ENCODE measurements around the gene NTRK3.

The NTRK3 gene

DNA sequence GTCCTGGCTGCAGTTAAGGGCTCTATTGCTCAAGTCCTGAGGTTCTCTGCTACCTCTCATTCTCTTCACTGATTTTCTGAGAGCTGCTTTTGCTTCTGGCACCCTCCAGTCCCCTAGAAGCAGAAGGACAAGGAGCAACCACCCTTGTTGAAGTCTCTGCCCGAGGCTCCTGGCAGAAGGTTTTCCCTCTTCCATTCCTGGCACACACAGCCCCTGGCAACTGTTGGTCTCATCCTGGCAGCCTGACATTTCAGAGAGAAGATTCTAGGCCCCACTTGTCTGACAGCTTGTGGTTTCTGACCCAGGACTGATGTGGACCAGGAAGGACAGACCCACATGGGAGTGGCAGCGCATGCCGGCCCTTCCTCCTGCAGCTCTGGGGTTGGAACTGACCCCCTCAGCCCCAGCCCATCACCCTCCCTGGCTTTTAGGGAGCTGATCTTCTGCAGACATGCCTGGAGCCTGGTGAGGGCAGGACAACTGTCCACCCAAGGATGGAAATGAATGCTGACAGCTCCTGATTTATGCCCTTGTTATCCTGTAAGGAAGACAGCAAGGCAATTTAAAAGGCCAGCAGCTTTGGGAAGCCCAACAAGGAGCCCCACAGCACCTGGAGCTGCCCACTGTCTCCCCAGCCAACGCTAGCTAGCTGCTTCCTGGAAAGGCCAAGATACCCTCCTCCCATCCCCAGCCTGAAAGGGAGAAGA lies 13.0 kb upstream of the NTRK3 start:
- no peaks in the 10 kb centered on the region for H3K9me3 Mint-ChIP-seq
- H3K27ac Mint-ChIP-seq, result no peak overlapping the region
- no peaks in the 10 kb centered on the region for H3K4me1 Mint-ChIP-seq
- H3K27me3 Mint-ChIP-seq, result peaks cover 13% of the 10 kb centered on the region
- H3K36me3 Mint-ChIP-seq, result no peaks in the 10 kb centered on the region
- no peak overlapping the region for H3K4me3 Mint-ChIP-seq

DNA sequence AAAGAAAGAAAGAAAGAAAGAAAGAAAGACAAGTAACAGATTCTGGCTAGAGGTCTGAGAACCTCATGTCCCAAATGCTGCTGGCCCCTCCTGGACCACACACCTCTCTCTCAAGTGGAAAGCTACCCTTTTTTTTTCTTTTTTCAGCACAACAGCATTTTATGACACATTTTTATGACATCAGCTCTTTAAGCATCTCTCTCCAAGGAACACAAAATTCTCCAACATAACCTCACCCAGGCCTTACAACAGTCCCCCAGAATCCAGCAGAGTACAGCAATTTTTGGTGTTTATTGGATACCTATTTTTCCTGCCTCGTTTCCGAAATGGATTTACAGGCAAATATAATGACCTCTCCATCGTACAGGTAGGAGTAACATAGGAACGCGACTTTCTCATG lies 11.2 kb upstream of the NTRK3 start:
- Mint-ChIP-seq H3K4me3 (no peak overlapping the region), H3K27me3 (peaks cover 17% of the 10 kb centered on the region), H3K9me3 (no peaks in the 10 kb centered on the region), H3K27ac (no peak overlapping the region), H3K36me3 (no peaks in the 10 kb centered on the region), H3K4me1 (no peaks in the 10 kb centered on the region)

DNA sequence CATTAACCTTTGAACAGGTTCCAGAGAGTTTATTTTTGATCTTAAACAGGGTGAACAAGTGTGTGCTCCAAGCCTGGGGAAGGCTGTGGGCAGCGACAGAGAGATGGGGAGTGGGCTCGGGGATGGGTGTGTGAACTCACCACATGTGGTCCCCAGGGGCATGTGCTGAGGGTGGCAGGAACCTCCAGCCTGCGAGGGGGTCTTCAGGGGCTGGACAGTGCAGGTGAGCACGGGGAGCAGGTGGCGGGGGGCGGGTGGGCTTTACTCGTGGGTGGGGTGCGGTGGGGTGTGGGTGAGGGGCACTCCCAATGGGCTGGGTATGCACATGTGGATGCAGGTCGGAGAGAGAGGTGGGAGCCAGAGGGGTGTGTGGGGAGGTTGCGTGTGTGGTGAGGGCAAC lies 9.6 kb upstream of the NTRK3 start:
- H3K27me3 Mint-ChIP-seq, result peaks cover 18% of the 10 kb centered on the region
- H3K4me3 Mint-ChIP-seq, result no peak overlapping the region
- H3K9me3 Mint-ChIP-seq, result no peaks in the 10 kb centered on the region
- no peaks in the 10 kb centered on the region for H3K36me3 Mint-ChIP-seq
- H3K4me1 Mint-ChIP-seq, result no peaks in the 10 kb centered on the region
- no peak overlapping the region for H3K27ac Mint-ChIP-seq

DNA sequence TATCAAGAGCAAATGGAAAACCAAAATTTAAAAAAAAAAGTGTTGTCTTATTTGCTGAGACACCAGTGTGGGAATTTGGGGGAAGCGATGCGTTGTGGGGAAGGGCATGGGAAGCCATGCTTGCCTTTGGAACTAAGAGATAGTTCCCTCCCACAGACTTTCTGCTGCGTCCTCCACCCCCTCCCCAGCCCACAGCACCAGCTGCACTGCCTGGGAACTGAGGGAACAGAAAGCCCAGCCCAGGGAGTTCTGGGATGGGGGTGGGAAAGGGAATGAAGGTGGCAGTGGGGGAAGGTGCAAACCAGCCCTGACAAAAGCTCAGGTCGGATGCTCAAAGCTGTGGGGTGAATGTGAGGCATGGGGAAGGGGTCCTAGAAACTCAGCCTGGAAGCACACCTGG lies 8.1 kb upstream of the NTRK3 start:
- H3K9me3 Mint-ChIP-seq, result no peaks in the 10 kb centered on the region
- H3K27ac Mint-ChIP-seq, result no peak overlapping the region
- peaks cover 20% of the 10 kb centered on the region for H3K27me3 Mint-ChIP-seq
- no peaks in the 10 kb centered on the region for H3K4me1 Mint-ChIP-seq
- no peaks in the 10 kb centered on the region for H3K36me3 Mint-ChIP-seq
- no peak overlapping the region for H3K4me3 Mint-ChIP-seq

DNA sequence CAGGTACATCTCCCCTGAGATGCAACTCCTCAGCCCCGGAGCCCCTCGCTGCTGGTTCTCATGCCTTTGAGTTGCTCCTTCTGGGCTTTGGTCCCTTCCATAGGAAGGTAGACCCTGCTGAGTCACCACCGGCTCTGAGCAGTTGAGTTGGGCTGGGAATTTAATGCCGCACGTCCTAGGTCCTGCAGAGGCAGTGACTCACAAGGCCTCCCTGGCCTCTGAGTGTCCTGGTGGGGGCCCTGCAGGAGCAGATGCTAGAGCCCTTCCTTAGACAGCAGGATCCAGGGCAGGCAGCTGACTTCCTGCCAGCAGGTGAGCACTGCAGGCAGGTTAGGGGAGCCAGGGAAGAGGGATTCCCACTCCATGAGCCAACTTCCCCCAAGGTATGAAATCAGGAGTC lies 5.5 kb upstream of the NTRK3 start:
- no peak overlapping the region for H3K27ac Mint-ChIP-seq
- no peaks in the 10 kb centered on the region for H3K9me3 Mint-ChIP-seq
- peaks cover 31% of the 10 kb centered on the region for H3K27me3 Mint-ChIP-seq
- H3K36me3 Mint-ChIP-seq, result no peaks in the 10 kb centered on the region
- H3K4me3 Mint-ChIP-seq, result no peak overlapping the region
- peaks cover 8% of the 10 kb centered on the region for H3K4me1 Mint-ChIP-seq

DNA sequence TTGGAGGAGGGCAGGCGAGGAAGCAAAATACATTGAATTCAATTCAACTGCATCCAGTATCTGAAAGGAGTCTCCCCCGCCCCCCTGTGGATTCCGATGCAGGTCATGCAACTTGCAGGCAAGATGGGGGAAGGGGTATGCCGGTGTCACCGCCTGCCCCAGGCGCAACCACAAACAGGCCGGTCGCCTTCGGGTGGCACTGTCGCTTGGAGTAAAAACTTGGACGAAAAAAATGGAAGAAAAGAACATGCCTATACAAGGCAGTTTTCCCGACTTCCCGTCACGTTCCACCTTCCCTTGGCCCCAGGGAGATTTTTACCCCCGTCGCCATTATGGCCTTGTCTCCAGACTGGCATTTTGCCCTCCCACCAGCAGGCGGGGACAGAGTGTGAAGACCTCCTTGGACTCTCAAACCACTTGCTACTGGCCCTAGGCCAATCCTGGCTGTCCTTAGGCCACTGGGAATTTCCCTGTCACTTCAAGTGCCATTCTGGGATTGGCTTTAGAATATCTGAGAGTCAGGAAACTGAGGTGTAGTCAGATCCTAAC lies 1.6 kb upstream of the NTRK3 start:
- Mint-ChIP-seq H3K27me3 (peaks cover 45% of the 10 kb centered on the region), H3K9me3 (no peaks in the 10 kb centered on the region), H3K36me3 (no peaks in the 10 kb centered on the region), H3K4me3 (peak overlapping the region; percentile 83), H3K27ac (no peak overlapping the region), H3K4me1 (peaks cover 22% of the 10 kb centered on the region)

DNA sequence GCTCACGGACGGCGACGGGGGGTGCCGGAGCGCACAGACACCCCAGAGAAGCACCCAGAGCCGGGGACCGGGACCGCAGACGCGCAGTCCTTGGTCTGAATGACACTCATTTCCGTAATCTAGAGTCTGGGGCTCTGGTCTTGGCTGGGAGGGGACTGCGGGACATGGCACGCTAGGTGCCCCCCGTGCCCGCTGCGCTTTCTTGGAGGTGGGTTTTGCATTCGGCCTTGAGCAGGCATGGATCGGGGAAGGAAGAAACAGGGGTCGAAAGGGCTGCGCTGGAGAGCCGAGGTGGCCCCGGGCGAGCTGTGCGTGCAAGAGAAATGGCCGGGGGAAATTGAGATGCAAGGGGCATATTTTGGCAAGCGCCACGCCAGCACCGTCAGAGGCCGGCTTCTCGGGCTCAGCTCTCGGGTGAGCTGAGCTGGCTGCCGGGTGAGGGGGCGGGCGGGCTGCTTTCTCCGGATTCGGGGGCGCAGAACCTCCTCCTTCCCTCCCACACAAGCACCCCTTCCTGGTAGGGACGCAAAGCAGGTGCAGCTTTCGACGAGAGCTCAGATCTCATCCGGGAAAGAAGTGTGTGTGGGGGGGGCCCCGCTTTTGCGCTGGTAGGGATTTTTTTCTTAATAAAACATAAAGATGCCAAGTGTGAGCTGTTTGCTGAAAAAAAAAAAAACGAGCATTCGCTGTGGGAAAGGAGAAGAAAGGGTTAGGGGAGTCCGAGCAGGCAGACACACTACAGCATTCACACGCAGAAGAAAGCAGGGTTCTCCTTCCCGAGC lies 963 bp upstream of the NTRK3 start:
- no peak overlapping the region for H3K27ac Mint-ChIP-seq
- H3K36me3 Mint-ChIP-seq, result no peaks in the 10 kb centered on the region
- H3K4me1 Mint-ChIP-seq, result peaks cover 22% of the 10 kb centered on the region
- H3K9me3 Mint-ChIP-seq, result no peaks in the 10 kb centered on the region
- H3K27me3 Mint-ChIP-seq, result peaks cover 44% of the 10 kb centered on the region
- peak overlapping the region; percentile 83 for H3K4me3 Mint-ChIP-seq

DNA sequence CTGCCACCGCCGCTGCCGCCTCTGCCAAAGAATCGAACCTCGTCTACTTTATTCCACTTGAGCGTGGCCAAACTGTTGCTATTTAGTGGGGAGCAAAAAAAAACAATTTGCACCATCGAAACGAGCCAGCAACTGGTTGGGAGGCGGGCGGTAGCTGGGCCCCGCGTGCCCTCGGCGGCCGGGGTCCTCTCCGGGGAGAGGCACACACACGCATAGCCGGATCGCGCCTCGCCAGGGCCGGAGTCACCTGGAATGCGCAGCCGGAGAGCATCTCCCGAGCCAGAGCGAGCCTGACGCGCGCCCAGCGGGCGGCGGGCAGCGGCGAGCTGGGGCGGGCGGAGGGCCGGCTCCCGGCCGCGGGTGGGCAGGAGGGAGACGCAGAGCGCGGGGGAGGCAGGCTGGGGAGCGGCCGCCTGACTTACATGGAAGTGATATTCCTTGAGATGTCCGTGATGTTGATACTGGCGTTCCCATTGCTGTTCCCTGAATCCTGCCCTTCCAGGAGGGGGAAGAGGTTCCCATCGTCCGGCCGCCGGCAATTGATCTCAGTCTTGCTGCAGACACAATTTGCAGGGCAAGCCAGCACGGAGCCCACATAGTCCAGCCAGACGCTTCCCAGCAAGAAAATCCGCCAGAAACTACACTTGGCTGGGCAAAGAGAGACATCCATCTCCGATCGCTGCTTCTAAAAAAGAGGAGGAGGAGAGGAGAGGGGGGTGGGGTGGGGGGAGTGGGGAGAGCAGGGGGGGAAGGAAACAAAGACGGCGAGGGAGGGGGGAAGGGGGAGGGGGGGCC lies 858 bp downstream of the NTRK3 start:
- H3K4me1 Mint-ChIP-seq, result peaks cover 22% of the 10 kb centered on the region
- no peaks in the 10 kb centered on the region for H3K9me3 Mint-ChIP-seq
- H3K4me3 Mint-ChIP-seq, result peak overlapping the region; percentile 67
- H3K27ac Mint-ChIP-seq, result no peak overlapping the region
- peaks cover 43% of the 10 kb centered on the region for H3K27me3 Mint-ChIP-seq
- H3K36me3 Mint-ChIP-seq, result no peaks in the 10 kb centered on the region

DNA sequence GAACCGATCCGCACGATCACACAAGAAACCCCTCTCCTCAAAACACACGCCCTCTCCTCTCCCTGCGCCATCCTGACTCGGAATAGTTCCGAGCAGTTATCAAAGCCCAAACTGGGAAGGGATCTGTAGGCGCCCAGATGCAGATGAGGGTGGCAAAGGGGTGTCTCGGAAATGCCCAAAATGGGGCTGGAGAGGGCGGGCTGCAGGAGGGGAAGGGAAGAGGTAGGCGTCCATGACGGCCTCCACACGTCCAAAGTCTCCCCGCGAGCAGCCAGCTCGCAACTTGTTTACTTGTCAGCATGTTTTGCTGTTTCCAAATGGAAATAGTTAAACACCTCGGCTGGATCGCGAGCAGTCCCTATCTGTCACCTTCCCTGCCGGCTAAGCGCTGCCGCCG lies 1.5 kb downstream of the NTRK3 start:
- Mint-ChIP-seq H3K27me3 (peaks cover 41% of the 10 kb centered on the region), H3K4me1 (peaks cover 22% of the 10 kb centered on the region), H3K9me3 (no peaks in the 10 kb centered on the region), H3K27ac (no peak overlapping the region), H3K4me3 (peak overlapping the region; percentile 67), H3K36me3 (no peaks in the 10 kb centered on the region)

DNA sequence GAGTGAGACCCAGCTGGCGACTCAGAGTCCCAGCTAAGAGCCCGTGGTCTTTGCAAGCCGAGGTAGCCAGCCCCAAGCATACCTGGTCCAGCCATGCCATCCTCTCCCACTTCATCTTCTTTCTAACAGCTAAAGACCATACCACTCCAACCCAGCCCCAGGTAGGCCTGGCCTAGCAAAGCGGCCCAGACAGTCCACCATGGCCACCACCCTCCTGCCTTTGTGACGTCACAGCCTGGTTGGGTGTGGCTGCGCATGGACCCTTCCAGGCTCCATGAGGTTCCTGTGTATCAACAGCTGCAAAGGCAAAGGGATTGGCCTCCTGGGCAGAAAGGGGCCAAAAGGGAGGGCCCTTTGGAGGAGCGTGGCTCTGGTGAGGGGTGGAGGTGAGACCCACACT lies 4.1 kb downstream of the NTRK3 start:
- H3K4me1 Mint-ChIP-seq, result peaks cover 17% of the 10 kb centered on the region
- H3K27ac Mint-ChIP-seq, result no peak overlapping the region
- no peaks in the 10 kb centered on the region for H3K36me3 Mint-ChIP-seq
- H3K27me3 Mint-ChIP-seq, result peaks cover 27% of the 10 kb centered on the region
- H3K9me3 Mint-ChIP-seq, result no peaks in the 10 kb centered on the region
- no peak overlapping the region for H3K4me3 Mint-ChIP-seq

DNA sequence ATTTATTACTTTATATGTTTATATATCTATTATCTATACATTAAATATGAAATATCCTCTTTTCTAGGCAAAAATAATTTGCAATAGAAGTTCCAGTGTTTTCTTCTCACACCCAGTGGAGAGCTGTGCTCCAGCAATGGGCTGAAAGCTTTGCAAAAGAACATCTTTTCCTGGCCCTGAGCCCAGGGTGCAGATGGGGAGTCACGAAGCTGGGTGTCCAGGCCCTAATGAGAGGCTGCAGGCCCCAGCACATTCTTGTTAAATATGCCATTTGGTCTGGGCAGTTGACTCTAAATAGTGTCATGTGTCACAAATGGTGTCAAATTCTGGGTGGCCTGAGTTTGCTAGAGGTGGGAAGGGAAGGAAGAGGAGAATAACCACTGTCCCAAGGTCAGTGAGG lies 5.7 kb downstream of the NTRK3 start:
- H3K27ac Mint-ChIP-seq, result no peak overlapping the region

DNA sequence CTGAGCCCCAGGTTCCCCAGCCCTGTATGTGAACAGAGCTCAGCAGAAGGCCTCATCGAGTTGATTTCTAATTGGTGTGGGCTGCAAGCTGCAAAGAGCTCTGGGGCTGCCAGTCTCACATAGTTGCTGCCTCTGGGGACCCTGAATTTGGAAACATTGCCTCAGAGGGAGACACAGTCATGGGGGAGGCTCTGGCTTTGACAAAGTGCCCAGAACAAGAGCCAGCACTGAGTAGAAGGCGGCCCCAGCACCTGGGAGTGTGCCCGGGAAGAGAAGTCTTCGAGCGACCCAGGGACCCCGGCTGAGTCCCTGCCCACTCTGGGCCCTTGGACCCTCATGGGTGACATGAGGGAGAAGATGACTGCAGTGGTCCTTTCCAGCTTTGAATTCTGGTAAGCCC lies 7.3 kb downstream of the NTRK3 start:
- H3K4me1 Mint-ChIP-seq, result peaks cover 10% of the 10 kb centered on the region
- H3K27ac Mint-ChIP-seq, result no peak overlapping the region
- H3K9me3 Mint-ChIP-seq, result no peaks in the 10 kb centered on the region
- H3K27me3 Mint-ChIP-seq, result peaks cover 19% of the 10 kb centered on the region
- H3K4me3 Mint-ChIP-seq, result no peak overlapping the region
- H3K36me3 Mint-ChIP-seq, result no peaks in the 10 kb centered on the region

More for the DNA sequence above, 5.7 kb downstream of the NTRK3 start:
- no peaks in the 10 kb centered on the region for H3K36me3 Mint-ChIP-seq
- H3K4me1 Mint-ChIP-seq, result peaks cover 19% of the 10 kb centered on the region
- H3K27me3 Mint-ChIP-seq, result peaks cover 22% of the 10 kb centered on the region
- no peak overlapping the region for H3K4me3 Mint-ChIP-seq
- no peaks in the 10 kb centered on the region for H3K9me3 Mint-ChIP-seq

DNA sequence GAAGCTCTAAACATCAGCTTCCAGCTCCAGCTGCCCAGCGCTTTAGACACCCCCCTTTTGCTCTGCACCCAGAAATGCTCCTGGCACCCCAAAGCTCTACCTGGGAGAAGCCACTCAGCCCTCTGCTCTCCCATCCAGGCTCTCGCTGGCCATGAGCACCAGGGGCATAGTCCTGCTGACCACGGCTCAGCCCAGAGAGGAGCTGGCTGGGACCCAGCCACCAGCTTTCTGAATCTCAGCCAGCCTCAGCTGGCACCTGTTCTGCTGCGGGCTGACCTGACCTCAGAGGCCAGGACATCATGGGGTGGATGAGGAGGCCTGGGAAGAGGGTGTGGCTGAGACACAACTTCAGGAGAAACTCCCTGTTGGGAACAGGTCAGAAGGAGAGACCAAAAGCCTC lies 8.6 kb downstream of the NTRK3 start:
- Mint-ChIP-seq H3K9me3 (no peaks in the 10 kb centered on the region), H3K4me1 (peaks cover 10% of the 10 kb centered on the region)

DNA sequence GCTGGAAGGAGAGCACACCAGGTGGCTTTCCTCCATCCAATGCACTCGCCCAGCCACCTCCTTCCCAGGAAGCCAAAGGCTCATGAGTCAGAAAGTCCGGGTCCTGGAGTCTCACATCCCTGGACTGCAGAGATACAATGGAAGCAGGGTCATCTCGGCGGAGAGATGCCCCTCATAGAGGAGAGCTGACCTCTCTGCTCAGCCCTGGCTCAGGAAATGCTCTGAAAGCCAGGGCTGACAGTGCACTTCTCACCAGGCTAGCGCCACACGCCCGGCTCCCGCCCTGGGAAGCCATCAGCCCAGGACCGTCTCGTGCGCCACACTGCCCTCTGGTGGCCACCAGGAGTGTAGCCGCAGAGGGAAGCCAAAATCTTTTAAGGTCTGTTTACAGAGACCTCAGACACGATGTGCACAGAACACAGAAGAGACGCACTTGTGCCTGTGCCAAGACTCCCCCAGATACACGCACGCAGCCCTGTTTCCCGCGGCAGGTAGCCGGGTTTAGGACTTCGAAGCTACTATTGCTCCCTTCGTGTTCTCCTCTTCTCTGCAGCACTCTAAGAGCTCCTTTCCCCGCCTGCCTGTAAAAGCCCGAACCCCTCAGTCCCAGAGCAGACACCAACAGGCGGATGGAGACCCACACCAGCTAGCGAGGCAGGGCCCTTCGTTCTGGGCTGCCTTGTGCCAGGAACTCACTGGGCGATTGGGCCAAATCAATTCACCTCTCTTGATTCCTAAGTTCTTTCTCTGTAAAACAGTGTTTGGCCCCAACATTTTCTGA lies 9.7 kb downstream of the NTRK3 start:
- Mint-ChIP-seq H3K36me3 (no peaks in the 10 kb centered on the region), H3K4me3 (no peak overlapping the region), H3K27me3 (peaks cover 11% of the 10 kb centered on the region), H3K4me1 (peaks cover 10% of the 10 kb centered on the region), H3K9me3 (no peaks in the 10 kb centered on the region), H3K27ac (no peak overlapping the region)

More for the DNA sequence above, 8.6 kb downstream of the NTRK3 start:
- no peak overlapping the region for H3K27ac Mint-ChIP-seq
- H3K36me3 Mint-ChIP-seq, result no peaks in the 10 kb centered on the region
- no peak overlapping the region for H3K4me3 Mint-ChIP-seq
- peaks cover 14% of the 10 kb centered on the region for H3K27me3 Mint-ChIP-seq

DNA sequence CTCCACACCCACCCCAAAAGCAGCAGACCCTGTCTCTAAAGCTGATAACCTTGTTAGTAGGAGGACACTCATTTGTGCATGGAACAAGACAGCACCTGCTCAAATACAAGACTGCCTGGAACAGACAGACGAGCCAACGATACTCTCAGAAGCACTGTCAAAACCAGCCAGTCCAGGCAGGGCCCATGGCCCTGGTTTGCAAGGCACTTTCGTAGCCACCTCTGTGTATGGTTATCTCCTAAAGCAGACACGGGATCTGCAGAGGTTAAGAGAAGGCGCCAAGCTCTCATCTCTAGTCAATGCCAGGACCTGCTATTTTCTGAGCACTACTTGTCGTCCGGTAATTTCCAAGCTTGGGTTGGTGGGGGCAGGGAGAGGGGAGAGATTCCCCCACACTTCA lies 10.5 kb downstream of the NTRK3 start:
- peaks cover 11% of the 10 kb centered on the region for H3K27me3 Mint-ChIP-seq
- H3K27ac Mint-ChIP-seq, result no peak overlapping the region
- peaks cover 10% of the 10 kb centered on the region for H3K4me1 Mint-ChIP-seq
- no peaks in the 10 kb centered on the region for H3K36me3 Mint-ChIP-seq
- H3K9me3 Mint-ChIP-seq, result no peaks in the 10 kb centered on the region
- H3K4me3 Mint-ChIP-seq, result no peak overlapping the region
